SK-N-SH (cell line): ENCODE measurements around the gene OTC. TPM values are rescaled to one million over a fixed set of nuclear protein-coding genes. Genes with fewer than 3 reads are reported as not detected.

Experiments used
- CTCF ChIA-PET: fragments of 300-600, 350-600 bp; formaldehyde crosslinking; extraction: SDS; loops from one replicate; lab custom pipeline; 2021; lab: Yijun Ruan, JAX
- POLR2A ChIA-PET: fragments of 350-600 bp; sonication (Branson Sonifier 250); formaldehyde crosslinking; extraction: SDS; loops from one replicate; lab custom pipeline; 2020; ENCODE audit warnings: antibody characterized with exemption, inconsistent platforms; lab: Yijun Ruan, JAX
- DNase-seq: peaks from one replicate; pipeline ENCODE4 v3.0.0; 2012
- H2AFZ ChIP-seq: fragments of 200-600 bp; sonication (generic); 2 replicates; pipeline ENCODE4 v1.8.1; 2016; ENCODE audit warnings: antibody characterized with exemption, mild to moderate bottlenecking, low read depth
- H3F3A ChIP-seq: fragments of 200-600 bp; sonication (generic); replicated peaks from 2 replicates; pipeline ENCODE3; 2016; ENCODE audit warnings: antibody characterized with exemption, mild to moderate bottlenecking; ENCODE audit not compliant: insufficient read depth
- H3K27ac ChIP-seq, 2 experiments: fragments of 200-500 bp in 1 of 2; fragments of 200-600 bp in 1 of 2; sonication (Bioruptor generic) in 1 of 2; sonication (generic), shearing (Covaris generic) in 1 of 2; 2 replicates each; pipeline versions ENCODE4 v1.5.1 to v1.6.1; 2014 to 2016; ENCODE audit warnings: low read depth in 2 of 2, inconsistent platforms in 1 of 2, low read length in 1 of 2, mild to moderate bottlenecking in 1 of 2, mixed read lengths in 1 of 2
- H3K27me3 ChIP-seq: fragments of 200-600 bp; sonication (generic), shearing (Covaris generic); 2 replicates; pipeline ENCODE4 v1.6.1; 2016; ENCODE audit warnings: mixed run types; ENCODE audit not compliant: insufficient read depth
- H3K36me3 ChIP-seq, 2 experiments: fragments of 200-500 bp in 1 of 2; fragments of 200-600 bp in 1 of 2; sonication (Bioruptor generic) in 1 of 2; sonication (generic) in 1 of 2; replicated peaks in 1 of 2; 2 replicates each; pipeline versions ENCODE3 to v1.5.1; 2014 to 2016; ENCODE audit warnings: low read length in 1 of 2, mild to moderate bottlenecking in 1 of 2; ENCODE audit not compliant: insufficient read depth in 2 of 2, control insufficient read depth in 1 of 2
- H3K4me1 ChIP-seq, 2 experiments: fragments of 200-500 bp in 1 of 2; fragments of 200-600 bp in 1 of 2; sonication (Bioruptor generic) in 1 of 2; sonication (generic), shearing (Covaris generic) in 1 of 2; 2 replicates each; pipeline versions ENCODE4 v1.5.1 to v1.6.1; 2014 to 2016; ENCODE audit warnings: low read depth in 1 of 2, low read length in 1 of 2, mixed run types in 1 of 2; ENCODE audit not compliant: insufficient read depth in 2 of 2, control insufficient read depth in 1 of 2
- H3K4me2 ChIP-seq: fragments of 200-600 bp; sonication (generic), shearing (Covaris generic); 2 replicates; pipeline ENCODE4 v1.6.1; 2017; ENCODE audit warnings: mixed run types
- H3K4me3 ChIP-seq, 2 experiments: fragments of 200-500 bp in 1 of 2; fragments of 200-600 bp in 1 of 2; sonication (Bioruptor generic) in 1 of 2; sonication (generic), shearing (Covaris generic) in 1 of 2; 2 replicates each; pipeline versions ENCODE4 v1.5.1 to v1.8.1; 2014 to 2016; ENCODE audit warnings: low read depth in 2 of 2, inconsistent platforms in 1 of 2, low read length in 1 of 2, mild to moderate bottlenecking in 1 of 2, mixed read lengths in 1 of 2, moderate library complexity in 1 of 2
- H3K79me2 ChIP-seq: fragments of 200-600 bp; sonication (generic); 2 replicates; pipeline ENCODE4 v1.8.1; 2017; ENCODE audit warnings: mild to moderate bottlenecking; ENCODE audit not compliant: insufficient read depth
- H3K9ac ChIP-seq: fragments of 200-600 bp; sonication (generic); 2 replicates; pipeline ENCODE4 v1.6.1; 2017; ENCODE audit warnings: mixed run types
- H3K9me2 ChIP-seq: fragments of 200-600 bp; sonication (generic); 2 replicates; pipeline ENCODE4 v1.6.1; 2017; ENCODE audit warnings: mixed run types
- H3K9me3 ChIP-seq: fragments of 200-600 bp; sonication (generic); 2 replicates; pipeline ENCODE4 v1.6.1; 2017; ENCODE audit warnings: mixed run types, mild to moderate bottlenecking, moderate library complexity
- H4K20me1 ChIP-seq: fragments of 200-600 bp; sonication (generic); 2 replicates; pipeline ENCODE4 v1.6.1; 2017; ENCODE audit warnings: mild to moderate bottlenecking, mixed run types; ENCODE audit not compliant: insufficient read depth
- CHD2 ChIP-seq: fragments of 150-350 bp; IDR thresholded peaks from 2 replicates; pipeline ENCODE4 v1.6.1; 2018; ENCODE audit warnings: low read length; ENCODE audit not compliant: partially characterized antibody
- CTCF ChIP-seq: fragments of 200-600 bp; sonication (generic); IDR thresholded peaks from 2 replicates; pipeline ENCODE4 v1.6.1; 2017; ENCODE audit warnings: antibody characterized with exemption, mild to moderate bottlenecking, moderate library complexity
- EP300 ChIP-seq, 2 experiments: IDR thresholded peaks; 2 replicates each; pipeline versions ENCODE4 v1.4.0 to v1.6.1; 2012; ENCODE audit warnings: borderline replicate concordance in 1 of 2, low read depth in 1 of 2, low read length in 1 of 2
- EZH2phosphoT487 ChIP-seq: fragments of 200-600 bp; sonication (generic); IDR thresholded peaks from 2 replicates; pipeline ENCODE4 v1.6.1; 2017; ENCODE audit warnings: low read depth, mixed run types, mild to moderate bottlenecking, antibody characterized with exemption, moderate library complexity, borderline replicate concordance
- FOSL2 ChIP-seq: IDR thresholded peaks from 2 replicates; pipeline ENCODE4 v1.4.0; 2012; ENCODE audit warnings: low read depth, mild to moderate bottlenecking, moderate library complexity, borderline replicate concordance
- GATA2 ChIP-seq: sonication (generic); formaldehyde crosslinking; IDR thresholded peaks from 2 replicates; pipeline ENCODE4 v1.5.0; 2020; ENCODE audit warnings: mild to moderate bottlenecking, missing genetic modification reagents
- IRF3 ChIP-seq: fragments of 150-350 bp; IDR thresholded peaks from 2 replicates; pipeline ENCODE4 v1.6.1; 2016; ENCODE audit warnings: mild to moderate bottlenecking, low read depth, low read length
- MEF2A ChIP-seq: IDR thresholded peaks from 2 replicates; pipeline ENCODE4 v1.4.0; 2012; ENCODE audit warnings: low read depth, borderline replicate concordance
- NFIC ChIP-seq: IDR thresholded peaks from 2 replicates; pipeline ENCODE4 v1.4.0; 2012; ENCODE audit warnings: borderline replicate concordance
- NRF1 ChIP-seq: IDR thresholded peaks from 2 replicates; pipeline ENCODE4 v1.6.1; 2012; ENCODE audit warnings: low read depth, mild to moderate bottlenecking, low read length
- PBX3 ChIP-seq: IDR thresholded peaks from 2 replicates; pipeline ENCODE4; 2012
- POLR2AphosphoS5 ChIP-seq: IDR thresholded peaks from 2 replicates; pipeline ENCODE4 v1.6.1; 2012; ENCODE audit warnings: low read depth, low read length
- RCOR1 ChIP-seq: fragments of 150-350 bp; IDR thresholded peaks from 2 replicates; pipeline ENCODE4 v1.6.1; 2017; ENCODE audit warnings: antibody characterized with exemption, low read length
- RFX5 ChIP-seq: IDR thresholded peaks from 2 replicates; pipeline ENCODE4 v1.6.1; 2012; ENCODE audit warnings: mild to moderate bottlenecking, improper control_type of control experiment, low read length
- SMC3 ChIP-seq: IDR thresholded peaks from 2 replicates; pipeline ENCODE4 v1.6.1; 2012; ENCODE audit warnings: low read depth, low read length, improper control_type of control experiment
- TAF1 ChIP-seq: IDR thresholded peaks from 2 replicates; pipeline ENCODE4 v1.6.1; 2012; ENCODE audit warnings: low read depth, mild to moderate bottlenecking, low read length, moderate library complexity, borderline replicate concordance
- TEAD4 ChIP-seq: IDR thresholded peaks from 2 replicates; pipeline ENCODE4 v1.4.0; 2012; ENCODE audit warnings: mild to moderate bottlenecking, borderline replicate concordance; ENCODE audit not compliant: insufficient read depth
- ZBTB33 ChIP-seq: IDR thresholded peaks from 2 replicates; pipeline ENCODE4 v1.4.0; 2012; ENCODE audit warnings: low read depth, borderline replicate concordance
- WGBS: methylation state at CpG from one replicate; pipeline ENCODE4 v1.1.6; 2017; ENCODE audit warnings: low lambda C conversion rate; 5-methylcytosine and 5-hydroxymethylcytosine counted together
- polyA plus RNA-seq, 3 experiments: library from polyadenylated mRNA; depleted of rRNA; stranded (reverse); fragments of >200 nt; gene quantifications; 2 replicates each; pipeline ENCODE4 v1.2.3, GENCODE V29; 2012

OTC gene
- polyA plus RNA-seq, 1 of the 3 experiments (the other 2 are of a cell fraction) = not detected

GRCh38 chrX:38315186-38315585, 37.2 kb upstream of the OTC start (continued):
- TF ChIP-seq IRF3 (no peak), POLR2AphosphoS5 (no peak), GATA2 (CRISPR knock-in tag) (no peak), MEF2A (no peak), RFX5 (no peak), TEAD4 (no peak), NRF1 (no peak), CHD2 (no peak), EZH2phosphoT487 (no peak), TAF1 (no peak), SMC3 (no peak), NFIC (no peak), RCOR1 (no peak)

- ChIA-PET POLR2A (no interaction called here), CTCF (interaction anchor here (1.4 kb wide), 1 partner anchor 9 kb away, joined by 4 read pairs; the partner anchor contains the start of gene RPGR)
- H2AFZ ChIP-seq = no peak overlapping the region
- H3K79me2 ChIP-seq = no peaks in the 10 kb centered on the region
- no peak overlapping the region for H3K9ac ChIP-seq
- H3K9me2 ChIP-seq = no peaks in the 10 kb centered on the region
- no peak overlapping the region for H3K4me3 ChIP-seq
- no peak overlapping the region for H3K4me2 ChIP-seq
- H3K27me3 ChIP-seq = no peaks in the 10 kb centered on the region
- peaks cover 0 to 5% of the 10 kb centered on the region in 2 experiments for H3K36me3 ChIP-seq
- H3K27ac ChIP-seq = no peak overlapping the region
- peaks cover 0 to 1% of the 10 kb centered on the region in 2 experiments; a peak in 1 of 4 replicates for H3K4me1 ChIP-seq
- no peak for DNase-seq
- no peaks in the 10 kb centered on the region for H4K20me1 ChIP-seq
- no peaks in the 10 kb centered on the region for H3K9me3 ChIP-seq
- H3F3A ChIP-seq = no peaks in the 10 kb centered on the region
- 51% methylated on average over 3 of the region's 3 CpGs for WGBS
- TF ChIP-seq RFX5 = no peak
- TF ChIP-seq NFIC = no peak
- no peak for TF ChIP-seq PBX3
- TF ChIP-seq CHD2 = no peak
- no peak for TF ChIP-seq ZBTB33
- no peak for TF ChIP-seq EP300 (IDR thresholded peaks at IDR 0.05; ENCODE audit: borderline replicate concordance in 1 of 2, low read depth in 1 of 2, low read length in 1 of 2)
- no peak for TF ChIP-seq TAF1
- no peak for TF ChIP-seq GATA2 (CRISPR knock-in tag)
- no peak for TF ChIP-seq CTCF
- TF ChIP-seq FOSL2 = no peak
- no peak for TF ChIP-seq POLR2AphosphoS5
- no peak for TF ChIP-seq EZH2phosphoT487
These were observed 34.2 kb upstream of the OTC start for GRCh38 chrX:38318196-38318595.
